Measurements from ENCODE around the gene LHPP.

LHPP gene

DNA sequence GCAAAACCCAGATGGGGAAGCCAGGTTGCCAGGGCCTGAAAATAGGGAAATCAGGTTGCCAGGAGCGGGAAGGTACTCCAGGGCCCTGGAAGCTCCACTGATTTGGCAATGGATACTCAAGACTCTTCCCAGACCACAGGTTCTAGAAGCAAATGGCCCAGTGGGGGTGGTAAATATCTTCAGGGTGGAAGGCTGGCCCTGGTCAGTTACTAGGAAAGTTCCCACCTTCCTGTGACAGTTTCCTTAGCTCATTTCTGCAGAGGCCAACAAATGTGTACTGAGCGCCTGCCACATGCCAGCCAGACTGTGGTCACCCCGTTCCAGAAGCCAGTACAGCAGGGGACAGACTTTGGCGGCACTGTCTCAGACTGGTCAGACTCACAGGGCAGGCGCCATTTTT lies 168.9 kb downstream of the LHPP start:
- no peak for DNase-seq

GRCh38 chr10:124632064-124632531 lies 170.5 kb downstream of the LHPP start:
- no peak for DNase-seq

GRCh38 chr10:124632566-124632965 lies 170.9 kb downstream of the LHPP start:
- no peak for DNase-seq

- DNase-seq = no peak
Measured at GRCh38 chr10:124636271-124636995, 174.8 kb downstream of the LHPP start.

GRCh38 chr10:124637091-124637700 lies 175.6 kb downstream of the LHPP start:
- DNase-seq = no peak

DNA sequence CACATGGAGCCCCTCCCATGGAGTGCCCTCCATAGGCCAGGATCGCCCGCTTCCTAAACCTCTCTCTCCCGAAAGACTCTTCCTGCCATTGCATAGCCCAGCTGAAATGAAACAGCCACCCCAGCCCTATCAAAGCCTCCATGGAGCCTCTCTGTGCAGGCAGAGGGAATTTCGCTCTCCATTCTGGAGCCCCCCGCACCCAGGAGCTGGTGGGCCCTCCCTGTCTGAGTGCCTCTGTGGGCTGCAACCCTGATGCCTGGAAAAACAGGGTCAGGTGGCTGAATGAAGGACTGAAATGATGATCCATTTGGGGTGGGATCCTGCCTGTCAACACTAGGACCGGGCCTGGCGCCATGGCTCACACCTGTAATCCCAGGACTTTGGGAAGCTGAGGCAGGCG lies 176.1 kb downstream of the LHPP start:
- no peak for DNase-seq

GRCh38 chr10:124639206-124639605 lies 177.6 kb downstream of the LHPP start:
- DNase-seq = no peak

- DNase-seq = no peak
Measured at GRCh38 chr10:124639646-124640045, 178.0 kb downstream of the LHPP start.

DNA sequence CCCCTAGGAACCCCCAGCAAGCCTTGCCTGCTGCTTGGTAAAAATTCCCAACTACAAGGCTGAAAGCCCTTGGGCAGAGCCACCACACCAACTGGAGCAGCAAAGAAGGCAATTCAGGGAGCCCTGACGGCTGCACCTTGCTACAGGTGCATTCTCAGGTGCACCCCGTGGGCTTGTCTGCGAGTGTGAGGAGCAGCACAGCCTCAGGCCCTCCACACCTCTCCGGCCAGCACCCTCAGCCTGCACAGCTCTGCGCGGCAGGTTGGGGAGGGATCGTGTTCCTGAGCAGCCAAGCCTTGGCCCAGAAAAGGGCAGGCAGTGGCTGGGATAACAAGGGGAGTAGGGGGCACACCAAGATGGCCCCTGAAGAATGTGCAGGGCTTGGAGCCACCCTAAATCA lies 178.4 kb downstream of the LHPP start:
- no peak for DNase-seq

DNA sequence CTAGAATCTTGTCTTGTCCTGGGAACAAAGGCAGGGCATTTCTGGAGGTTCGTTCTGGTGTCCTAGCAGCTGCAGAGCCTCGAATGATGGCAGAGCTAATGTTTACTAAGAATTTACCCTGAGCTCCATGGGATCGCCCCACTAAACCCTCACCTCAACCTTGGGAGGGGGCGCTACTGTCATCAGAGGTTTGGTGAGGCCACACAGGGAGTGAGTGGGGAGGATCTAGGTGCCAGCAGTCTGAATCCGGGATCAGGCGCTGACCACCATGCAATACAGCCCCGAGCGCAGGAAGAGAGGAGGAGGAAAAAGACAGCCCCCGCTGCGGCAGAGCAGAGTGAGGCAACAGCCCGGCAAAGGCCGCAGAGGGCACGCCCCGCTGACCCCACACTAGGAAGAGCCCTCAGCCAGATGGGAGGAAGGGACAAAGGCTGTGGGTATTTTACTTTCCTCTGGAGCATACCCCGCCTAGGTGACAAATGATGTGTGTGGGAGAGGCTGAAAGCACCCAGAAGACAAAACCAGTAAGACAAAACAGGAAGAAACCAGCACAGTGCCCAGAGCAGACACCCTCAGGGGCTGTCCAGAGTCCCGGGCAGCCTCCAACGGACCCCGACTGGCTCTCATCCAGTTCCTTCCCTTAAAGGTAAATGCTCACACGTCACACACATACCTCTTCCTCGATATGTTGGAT lies 179.1 kb downstream of the LHPP start:
- no peak for DNase-seq

DNA sequence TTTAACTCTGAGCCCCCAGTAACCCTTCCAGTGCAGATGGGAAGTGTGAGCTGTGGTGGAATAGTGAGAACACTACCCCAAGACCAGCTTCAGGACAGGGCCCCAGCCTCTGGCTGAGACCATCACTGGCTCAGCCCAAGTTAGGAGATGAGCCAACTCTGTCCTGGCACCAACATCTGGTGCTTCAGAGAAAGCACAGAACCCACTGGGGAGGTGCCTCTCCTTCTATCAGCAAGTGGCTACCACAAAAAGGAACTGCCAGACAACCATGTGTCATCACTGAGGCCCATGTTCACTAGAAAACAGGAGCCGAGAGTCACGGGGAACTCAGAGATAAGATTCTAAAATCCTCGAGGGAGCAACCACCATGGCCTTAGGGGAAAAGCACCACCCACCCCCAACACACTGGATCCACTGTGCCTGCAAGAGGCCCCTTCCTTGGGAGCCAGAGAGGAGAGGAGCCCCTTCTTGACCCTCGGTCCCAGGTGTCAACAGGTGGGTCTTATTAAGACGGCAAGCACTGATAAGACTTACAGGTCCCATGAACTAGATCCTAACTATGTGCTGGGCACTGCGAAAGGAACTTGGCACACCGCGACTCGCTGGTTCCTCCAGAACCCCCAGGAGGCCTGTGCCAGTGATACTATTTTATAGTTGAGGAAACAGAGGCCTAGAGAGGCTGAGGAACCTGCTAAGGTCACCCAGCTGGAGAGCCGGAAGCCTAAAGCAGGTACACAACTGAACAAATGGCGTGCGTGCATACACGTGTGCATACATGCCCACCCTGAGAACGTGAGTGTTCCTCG lies 179.9 kb downstream of the LHPP start:
- no peak for DNase-seq

DNA sequence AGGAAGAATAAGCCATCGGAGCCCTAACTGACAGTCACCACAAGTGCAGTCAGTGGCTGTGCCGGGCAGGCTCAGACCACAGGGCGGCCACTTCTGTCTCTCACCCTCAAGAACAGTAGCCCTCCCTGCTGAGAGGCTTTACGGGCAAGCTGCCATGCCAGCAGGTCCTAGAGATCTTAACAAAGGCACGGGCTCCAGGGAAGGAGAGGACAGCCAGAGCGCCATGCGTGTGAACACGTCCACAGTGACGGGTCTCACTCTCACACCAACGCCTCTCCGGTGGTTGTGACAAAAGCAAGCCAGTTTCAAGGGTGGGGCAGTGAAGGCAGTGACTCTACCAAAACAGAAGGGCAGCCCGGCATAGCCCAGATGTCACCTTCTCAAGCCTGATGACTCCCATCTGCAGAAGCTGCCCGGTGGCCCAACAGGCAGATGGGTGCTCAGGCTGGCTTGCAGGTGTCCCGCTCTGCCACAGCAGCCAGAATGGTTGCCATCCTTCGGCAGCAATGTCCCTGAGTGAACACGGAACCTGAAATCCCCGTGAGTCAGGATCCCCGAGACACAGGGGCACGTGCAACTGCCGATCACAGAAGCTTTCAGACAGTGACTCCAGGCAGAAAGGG lies 180.6 kb downstream of the LHPP start:
- no peak for DNase-seq

DNA sequence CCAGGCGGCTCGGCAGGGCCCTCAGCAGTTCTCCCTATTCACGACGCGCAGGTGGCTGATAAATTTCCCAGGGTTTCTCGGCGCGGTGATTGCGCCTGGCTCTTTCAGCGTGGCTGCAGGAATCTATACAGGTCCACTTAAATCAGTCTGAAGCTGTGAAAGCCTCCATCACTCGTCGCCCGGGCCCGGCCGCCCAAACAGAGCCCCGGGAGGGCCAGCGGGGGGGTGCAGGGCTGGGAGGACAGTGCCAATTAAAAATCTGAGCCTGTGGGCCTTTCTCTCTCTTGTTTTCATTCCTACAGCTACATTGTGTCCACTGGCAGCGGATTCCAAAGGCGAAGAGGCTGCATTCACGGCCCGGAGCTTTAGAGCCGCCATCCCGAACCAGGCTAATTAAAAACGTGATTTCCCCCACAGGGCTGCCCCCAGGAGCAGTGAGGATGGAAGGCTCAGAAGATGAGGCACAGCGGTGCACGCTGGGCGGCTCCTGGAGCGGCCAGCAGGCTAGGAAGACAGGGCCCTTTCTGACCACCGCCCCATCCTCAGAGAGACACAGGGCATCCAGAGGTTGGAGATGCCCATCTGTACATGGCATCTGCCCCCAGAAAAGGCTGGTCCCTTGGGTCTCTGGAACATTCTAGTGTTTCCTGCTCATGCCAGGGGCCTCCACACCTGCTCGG lies 181.8 kb downstream of the LHPP start:
- no peak for DNase-seq

GRCh38 chr10:124644236-124644635 lies 182.6 kb downstream of the LHPP start:
- no peak for DNase-seq

DNA sequence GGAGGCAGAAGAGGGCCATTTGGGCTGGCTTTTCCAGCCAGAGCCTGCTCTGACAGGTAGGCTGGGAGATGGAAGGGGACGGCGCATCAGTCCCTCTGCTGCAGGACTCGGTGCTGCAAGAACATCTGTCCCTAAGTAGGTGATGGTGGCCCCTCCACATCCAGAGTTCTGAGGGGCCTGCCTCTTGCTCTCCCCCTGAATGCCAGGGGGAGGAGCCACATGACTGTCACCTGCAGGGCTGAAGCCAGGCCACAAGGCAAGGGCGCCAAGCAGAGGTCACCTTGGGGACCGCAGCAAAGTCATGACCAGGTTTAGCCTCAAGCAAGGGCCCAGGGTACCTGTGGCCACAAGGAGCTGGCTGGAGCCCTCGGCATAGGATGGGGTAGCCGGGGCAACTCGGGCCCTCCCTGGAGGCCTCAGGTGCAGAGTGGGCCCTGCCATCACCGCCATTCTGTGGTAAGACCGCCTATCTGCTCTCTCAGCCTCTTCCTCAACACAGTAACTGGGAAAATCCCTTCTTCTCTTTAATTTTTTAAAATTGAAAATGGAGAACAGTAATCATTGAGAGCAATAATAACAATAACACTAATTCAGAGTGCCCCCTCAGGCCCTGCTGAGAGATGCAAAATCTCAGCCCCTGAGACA lies 183.3 kb downstream of the LHPP start:
- DNase-seq = no peak

DNA sequence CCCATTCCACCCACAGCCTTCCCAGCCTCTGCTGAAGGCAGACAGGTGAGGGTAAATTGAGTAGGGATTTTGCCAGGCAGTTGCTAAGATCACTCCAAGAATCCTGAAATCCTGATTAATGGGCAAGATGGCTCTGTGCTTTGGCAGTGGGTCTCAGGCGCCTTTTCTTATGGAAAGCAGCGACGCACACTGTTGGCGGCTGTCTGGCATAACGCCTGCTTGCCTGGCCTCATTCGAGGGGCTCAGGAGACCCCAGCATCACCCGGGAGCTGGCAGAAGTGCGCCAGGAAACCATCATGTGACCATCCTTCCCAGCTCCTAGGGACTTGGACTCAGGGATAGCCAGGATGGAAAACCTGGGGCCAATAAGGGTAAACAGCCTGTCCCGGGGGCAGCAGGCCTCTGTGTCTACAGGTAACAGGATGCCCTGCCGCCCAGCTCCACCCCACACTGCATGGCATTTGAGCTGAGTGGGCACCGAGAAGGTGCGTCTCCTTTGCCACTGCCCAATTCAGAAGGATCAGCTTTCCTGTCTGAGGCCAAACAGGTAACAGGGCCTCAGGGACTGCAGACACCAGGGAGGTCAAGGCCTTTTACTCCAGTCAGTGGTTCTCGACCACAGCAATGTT lies 184.0 kb downstream of the LHPP start:
- DNase-seq = no peak

GRCh38 chr10:124646483-124647352 lies 185.1 kb downstream of the LHPP start:
- no peak for DNase-seq

DNA sequence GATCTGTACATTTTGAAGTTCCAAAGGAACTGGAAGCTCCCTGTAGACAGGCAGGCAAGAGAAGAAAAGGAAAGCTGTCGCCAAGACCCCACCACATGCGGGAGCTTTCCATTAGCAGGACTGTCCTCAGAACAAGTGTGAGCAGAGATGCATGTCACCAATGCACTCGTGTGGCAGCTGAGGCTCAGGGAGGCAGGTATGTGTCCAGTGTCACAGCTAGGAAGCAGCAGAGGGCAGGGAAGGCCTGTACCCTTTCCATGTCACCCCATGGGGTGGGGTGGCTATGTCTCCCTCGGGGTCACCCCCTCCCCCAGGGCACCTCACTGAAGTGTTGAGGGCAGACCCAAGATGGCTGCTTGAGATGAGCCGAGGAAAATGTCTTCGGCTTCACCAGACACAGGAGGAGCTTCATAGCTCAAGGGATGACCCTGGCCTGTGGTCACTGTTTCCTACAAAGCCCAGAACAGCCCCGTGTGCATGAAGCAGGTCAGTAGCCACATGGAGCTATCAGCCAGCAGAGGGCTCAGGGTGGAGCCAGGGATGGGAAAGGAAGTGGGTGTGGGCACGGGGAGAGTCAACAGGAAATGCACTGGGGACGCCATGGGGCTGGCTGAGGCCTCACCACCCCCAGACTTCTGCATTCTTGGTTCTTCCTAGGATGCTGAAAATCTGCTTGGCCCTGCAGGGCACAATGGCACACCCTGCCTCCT lies 186.0 kb downstream of the LHPP start:
- peak; percentile 49 for DNase-seq

GRCh38 chr10:124648131-124648475 lies 186.5 kb downstream of the LHPP start:
- DNase-seq = no peak

- peak; percentile 35 for DNase-seq
Measured at GRCh38 chr10:124648738-124649137, 187.1 kb downstream of the LHPP start.

Data from activated CD4-positive, alpha-beta T cell treated with anti-CD3 and anti-CD28 coated beads for 1 hour (primary cell).